Stimulated activated CD4-positive, alpha-beta T cell treated with anti-CD3 and anti-CD28 coated beads, Interleukin-1b, Interleukin-23, amount 100 ng/mL, for 48 hours (primary cell): ENCODE measurements around the gene CBY1.

ENCODE experiments used
- DNase-seq: peaks from one replicate; pipeline ENCODE4 v3.0.0-alpha.2; 2020

Gene CBY1

GRCh38 chr22:38652859-38653258 is 3.6 kb upstream of the CBY1 start:
- DNase-seq, result no peak

GRCh38 chr22:38653741-38654140 is 2.7 kb upstream of the CBY1 start:
- DNase-seq, result no peak

- DNase-seq, result no peak
Measured at GRCh38 chr22:38655519-38656255, 751 bp upstream of the CBY1 start.

- DNase-seq, result peak; percentile 37
Measured at GRCh38 chr22:38657045-38657909, 839 bp downstream of the CBY1 start.

GRCh38 chr22:38674888-38675287 is 18.4 kb downstream of the CBY1 start:
- DNase-seq, result no peak

- DNase-seq, result no peak
Measured at GRCh38 chr22:38675833-38676232, 19.4 kb downstream of the CBY1 start.

GRCh38 chr22:38681582-38682335 is 25.3 kb downstream of the CBY1 start, which contains the start of gene TOMM22:
Gene TOMM22 (plus strand): TSS chr22:38681957. CDS start chr22:38681979, 22 bp downstream.
- DNase-seq, result peak; percentile 86

- no peak for DNase-seq
Measured at GRCh38 chr22:38684895-38685294, 28.5 kb downstream of the CBY1 start.

GRCh38 chr22:38685761-38686160 is 29.3 kb downstream of the CBY1 start:
- no peak for DNase-seq

- DNase-seq, result no peak
Measured at GRCh38 chr22:38689651-38690050, 33.2 kb downstream of the CBY1 start.

- no peak for DNase-seq
Measured at GRCh38 chr22:38694049-38694448, 37.6 kb downstream of the CBY1 start.

- DNase-seq, result no peak
Measured at GRCh38 chr22:38694940-38695339, 38.5 kb downstream of the CBY1 start.

- peak; percentile 62 for DNase-seq
Measured at GRCh38 chr22:38696606-38697424, 40.4 kb downstream of the CBY1 start.

GRCh38 chr22:38697425-38698089 is 41.1 kb downstream of the CBY1 start:
- DNase-seq, result no peak

GRCh38 chr22:38698407-38699094 is 42.1 kb downstream of the CBY1 start:
- DNase-seq, result no peak

GRCh38 chr22:38699143-38699542 is 42.7 kb downstream of the CBY1 start:
- no peak for DNase-seq

GRCh38 chr22:38699784-38700183 is 43.3 kb downstream of the CBY1 start:
- no peak for DNase-seq

GRCh38 chr22:38700270-38700788 is 43.9 kb downstream of the CBY1 start:
- peak; percentile 16 for DNase-seq

GRCh38 chr22:38700789-38701628 is 44.6 kb downstream of the CBY1 start, which contains the start of gene JOSD1:
Gene JOSD1 (minus strand): TSS chr22:38700943. CDS start chr22:38699987, 956 bp downstream.
- peak; percentile 97 for DNase-seq
